ENCODE data around the gene ATP5F1A. TPM values are rescaled to one million over a fixed set of nuclear protein-coding genes. Genes with fewer than 3 reads are reported as not detected.

The ATP5F1A gene
- total and polyA plus RNA-seq, 2 experiments from 2014 or later = 353 to 562 TPM

GRCh38 chr18:46062781-46063180 lies 35.3 kb downstream of the ATP5F1A start:
- H3K36me3 ChIP-seq (ENCODE audit: low read depth) = no peaks in the 10 kb centered on the region
- no peak for DNase-seq
- peaks cover 5% of the 10 kb centered on the region; the same call in 1 of the 2 replicates for H3K4me1 ChIP-seq (ENCODE audit: insufficient read depth)
- H2AFZ ChIP-seq = no peak overlapping the region
- WGBS, 2 experiments (ENCODE audit: low coverage in 1 of 2, low lambda C conversion rate in 2 of 2, missing lambda C conversion rate in 2 of 2) = 94 to 97% methylated on average over 5 of the region's 5 CpGs
- H3K79me2 ChIP-seq (ENCODE audit: insufficient read depth) = peaks cover 3% of the 10 kb centered on the region; the same call in 1 of the 2 replicates
- H3K4me2 ChIP-seq (ENCODE audit: unreplicated experiment) = no peak overlapping the region
- in situ Hi-C loops (cut with MboI) = no loop called here
- TF ChIP-seq EZH2 (IDR thresholded peaks at IDR 0.05; ENCODE audit: insufficient read depth, poor library complexity, severe bottlenecking) (no peak), EZH2phosphoT487 (IDR thresholded peaks at IDR 0.05; ENCODE audit: insufficient read depth, low read depth) (no peak)
- H3K9ac ChIP-seq = no peak overlapping the region
- H3K9me2 ChIP-seq (ENCODE audit: insufficient read depth) = no peaks in the 10 kb centered on the region
- no peaks in the 10 kb centered on the region for H4K20me1 ChIP-seq (ENCODE audit: insufficient read depth)
- 0 out of 2 replicates have a peak, but pooled peaks cover 6% of the 10 kb centered on the region for H3F3A ChIP-seq (ENCODE audit: insufficient read depth)
- H3K27me3 ChIP-seq (replicated peaks; ENCODE audit: insufficient read depth) = no peaks in the 10 kb centered on the region
- no peak overlapping the region for H3K27ac ChIP-seq
- H3K9me3 ChIP-seq (ENCODE audit: low read depth) = no peaks in the 10 kb centered on the region
- H3K4me3 ChIP-seq = no peak overlapping the region

- Histone ChIP-seq H3K27ac (no peak overlapping the region), H3K9me2 (ENCODE audit: insufficient read depth) (no peaks in the 10 kb centered on the region), H3K9me3 (ENCODE audit: low read depth) (no peaks in the 10 kb centered on the region), H3K36me3 (ENCODE audit: low read depth) (no peaks in the 10 kb centered on the region), H3K9ac (no peak overlapping the region), H3K27me3 (replicated peaks; ENCODE audit: insufficient read depth) (no peaks in the 10 kb centered on the region), H4K20me1 (ENCODE audit: insufficient read depth) (no peaks in the 10 kb centered on the region), H2AFZ (no peak overlapping the region), H3K4me3 (no peak overlapping the region), H3K4me1 (ENCODE audit: insufficient read depth) (peaks cover 5% of the 10 kb centered on the region; the same call in 1 of the 2 replicates), H3F3A (ENCODE audit: insufficient read depth) (0 out of 2 replicates have a peak, but pooled peaks cover 6% of the 10 kb centered on the region), H3K79me2 (ENCODE audit: insufficient read depth) (no peaks in the 10 kb centered on the region), H3K4me2 (ENCODE audit: unreplicated experiment) (no peak overlapping the region)
- 86 to 88% methylated on average over 1 of the region's 1 CpG for WGBS, 2 experiments (ENCODE audit: low coverage in 1 of 2, low lambda C conversion rate in 2 of 2, missing lambda C conversion rate in 2 of 2)
- no peak for DNase-seq
- TF ChIP-seq EZH2 (IDR thresholded peaks at IDR 0.05; ENCODE audit: insufficient read depth, poor library complexity, severe bottlenecking) (no peak), EZH2phosphoT487 (IDR thresholded peaks at IDR 0.05; ENCODE audit: insufficient read depth, low read depth) (no peak)
- in situ Hi-C loops (cut with MboI) = no loop called here
These were observed 36.3 kb downstream of the ATP5F1A start for GRCh38 chr18:46061796-46062195.

GRCh38 chr18:46061387-46061786 lies 36.7 kb downstream of the ATP5F1A start:
- H3K79me2 ChIP-seq (ENCODE audit: insufficient read depth) = no peaks in the 10 kb centered on the region
- H3K27me3 ChIP-seq (replicated peaks; ENCODE audit: insufficient read depth) = no peaks in the 10 kb centered on the region
- no peak for TF ChIP-seq EZH2 (IDR thresholded peaks at IDR 0.05; ENCODE audit: insufficient read depth, poor library complexity, severe bottlenecking)
- no peak for TF ChIP-seq EZH2phosphoT487 (IDR thresholded peaks at IDR 0.05; ENCODE audit: insufficient read depth, low read depth)

GRCh38 chr18:46060359-46060841 lies 37.7 kb downstream of the ATP5F1A start:
- no peak overlapping the region for H3K9ac ChIP-seq
- TF ChIP-seq EZH2 (IDR thresholded peaks at IDR 0.05; ENCODE audit: insufficient read depth, poor library complexity, severe bottlenecking) (no peak), EZH2phosphoT487 (IDR thresholded peaks at IDR 0.05; ENCODE audit: insufficient read depth, low read depth) (no peak)
- no peaks in the 10 kb centered on the region for H3K9me3 ChIP-seq (ENCODE audit: low read depth)
- no peaks in the 10 kb centered on the region for H3K36me3 ChIP-seq (ENCODE audit: low read depth)
- no peak overlapping the region for H3K4me2 ChIP-seq (ENCODE audit: unreplicated experiment)
- H3K4me3 ChIP-seq = no peak overlapping the region
- WGBS, 2 experiments (ENCODE audit: low coverage in 1 of 2, low lambda C conversion rate in 2 of 2, missing lambda C conversion rate in 2 of 2) = 96 to 97% methylated on average over 3 of the region's 3 CpGs
- 0 out of 2 replicates have a peak, but pooled peaks cover 6% of the 10 kb centered on the region for H3F3A ChIP-seq (ENCODE audit: insufficient read depth)
- H3K4me1 ChIP-seq (ENCODE audit: insufficient read depth) = peaks cover 9% of the 10 kb centered on the region
- in situ Hi-C loops (cut with MboI) = no loop called here
- H3K27ac ChIP-seq = no peak overlapping the region
- no peaks in the 10 kb centered on the region for H3K9me2 ChIP-seq (ENCODE audit: insufficient read depth)
- no peak overlapping the region for H2AFZ ChIP-seq
- no peaks in the 10 kb centered on the region for H4K20me1 ChIP-seq (ENCODE audit: insufficient read depth)
- H3K27me3 ChIP-seq (replicated peaks; ENCODE audit: insufficient read depth) = no peaks in the 10 kb centered on the region
- no peaks in the 10 kb centered on the region for H3K79me2 ChIP-seq (ENCODE audit: insufficient read depth)
- no peak for DNase-seq

More at GRCh38 chr18:46061387-46061786, 36.7 kb downstream of the ATP5F1A start:
- Histone ChIP-seq H3K9me2 (ENCODE audit: insufficient read depth) (no peaks in the 10 kb centered on the region), H3K4me2 (ENCODE audit: unreplicated experiment) (no peak overlapping the region), H2AFZ (no peak overlapping the region), H3K4me3 (no peak overlapping the region), H3K36me3 (ENCODE audit: low read depth) (no peaks in the 10 kb centered on the region), H3K27ac (no peak overlapping the region), H4K20me1 (ENCODE audit: insufficient read depth) (no peaks in the 10 kb centered on the region), H3F3A (ENCODE audit: insufficient read depth) (0 out of 2 replicates have a peak, but pooled peaks cover 6% of the 10 kb centered on the region), H3K9me3 (ENCODE audit: low read depth) (no peaks in the 10 kb centered on the region), H3K4me1 (ENCODE audit: insufficient read depth) (peaks cover 5% of the 10 kb centered on the region; the same call in 1 of the 2 replicates), H3K9ac (no peak overlapping the region)
- in situ Hi-C loops (cut with MboI) = no loop called here
- WGBS, 2 experiments (ENCODE audit: low coverage in 1 of 2, low lambda C conversion rate in 2 of 2, missing lambda C conversion rate in 2 of 2) = 94 to 97% methylated on average over 3 of the region's 3 CpGs
- no peak for DNase-seq
